ENCODE measurements around the gene COPS6. TPM values are rescaled to one million over a fixed set of nuclear protein-coding genes. Genes with fewer than 3 reads are reported as not detected.

The COPS6 gene
- total and polyA plus RNA-seq, 2 donors (not counting 1 experiment from before 2014, with no cell fraction given) = 76.5 to 79.6 TPM

DNA sequence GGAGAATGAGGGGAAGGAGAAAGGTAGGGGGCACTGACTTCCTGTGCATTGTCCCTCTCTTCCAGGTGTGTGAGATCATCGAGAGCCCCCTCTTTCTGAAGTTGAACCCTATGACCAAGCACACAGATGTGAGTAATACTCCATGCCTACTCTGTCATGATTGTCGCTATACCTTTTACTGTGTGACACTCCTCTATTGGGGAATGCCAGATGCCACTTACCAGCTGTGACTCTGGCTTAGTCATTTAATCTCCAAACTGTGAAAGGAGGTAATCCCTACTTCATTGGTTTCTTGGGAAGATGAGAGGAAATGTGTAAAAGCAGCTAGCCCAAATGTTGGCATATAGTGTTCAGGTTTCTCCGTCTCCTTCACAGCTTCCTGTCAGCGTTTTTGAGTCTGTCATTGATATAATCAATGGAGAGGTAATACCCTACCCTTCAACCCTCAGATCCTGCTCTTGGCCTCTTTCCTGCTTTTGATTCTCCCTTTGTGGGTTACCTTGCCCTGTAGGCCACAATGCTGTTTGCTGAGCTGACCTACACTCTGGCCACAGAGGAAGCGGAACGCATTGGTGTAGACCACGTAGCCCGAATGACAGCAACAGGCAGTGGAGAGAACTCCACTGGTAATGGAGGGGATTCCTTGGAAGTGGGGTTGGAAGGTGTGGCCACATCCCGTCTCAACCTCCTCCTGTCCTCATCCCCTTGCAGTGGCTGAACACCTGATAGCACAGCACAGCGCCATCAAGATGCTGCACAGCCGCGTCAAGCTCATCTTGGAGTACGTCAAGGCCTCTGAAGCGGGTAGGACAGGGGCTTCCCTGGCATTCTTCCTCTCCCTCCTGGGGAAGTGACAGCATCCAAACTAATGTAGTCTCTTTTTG lies 2.0 kb downstream of the COPS6 start:
- Histone ChIP-seq H3K36me3 (replicated peaks in 1 of 2; ENCODE audit: control extremely low read depth in 1 of 2, control insufficient read depth in 1 of 2, extremely low read depth in 1 of 2, insufficient read depth in 2 of 2, low read length in 1 of 2) (peaks cover 0 to 53% of the 10 kb centered on the region in 2 experiments), H4K20me1 (ENCODE audit: control insufficient read depth, insufficient read depth, low read length, poor library complexity, severe bottlenecking) (peaks cover 28% of the 10 kb centered on the region), H3K9me3 (ENCODE audit: control extremely low read depth in 1 of 3, control insufficient read depth in 2 of 3, insufficient read depth in 1 of 3, low read length in 2 of 3) (no peaks in the 10 kb centered on the region), H3K4me3 (ENCODE audit: control extremely low read depth in 1 of 5, extremely low read depth in 1 of 5, insufficient read depth in 1 of 5, low read depth in 2 of 5, low read length in 4 of 5) (no peak overlapping the region), H3K4me2 (replicated peaks; ENCODE audit: low read depth, low read length, poor library complexity, severe bottlenecking) (no peak overlapping the region), H3K9ac (ENCODE audit: low read length) (no peak overlapping the region), H3K79me2 (ENCODE audit: control insufficient read depth, insufficient read depth, low read length) (peaks cover 14% of the 10 kb centered on the region), H3K27ac (ENCODE audit: low read length in 2 of 2) (no peak overlapping the region), H2AFZ (ENCODE audit: insufficient read depth, low read depth, low read length, poor library complexity, severe bottlenecking) (no peak overlapping the region), H3K27me3 (replicated peaks in 1 of 4; ENCODE audit: control extremely low read depth in 1 of 4, control insufficient read depth in 3 of 4, insufficient read depth in 4 of 4, low read length in 3 of 4) (no peaks in the 10 kb centered on the region), H3K4me1 (ENCODE audit: control insufficient read depth in 2 of 2, insufficient read depth in 2 of 2, low read length in 2 of 2) (peaks cover 14 to 18% of the 10 kb centered on the region in 2 donors)
- Mint-ChIP-seq H3K27ac (peak overlapping the region; percentile 76), H3K9me3 (ENCODE audit: insufficient read depth) (no peaks in the 10 kb centered on the region), H3K27me3 (no peaks in the 10 kb centered on the region), H3K4me3 (peak overlapping the region; percentile 58), H3K4me1 (peaks cover 19% of the 10 kb centered on the region)
- ATAC-seq (ENCODE audit: low read depth) = no peak
- ChIA-PET CTCF (interaction anchor here (0.8 to 1.2 kb wide), 4 partner anchors 10 to 177 kb away, joined by 3 to 4 read pairs (median 3); no protein-coding TSS in a partner anchor), POLR2A (interaction anchor here (0.9 to 1.6 kb wide), 2 partner anchors 10 to 27 kb away, joined by 6 to 10 read pairs; partner anchors contain the start of genes AP4M1 and MCM7)
- intact Hi-C loops (cut with micrococcal nuclease) = no loop called here
- DNase-seq = no peak
- 100% methylated on average over 11 of the region's 14 CpGs for WGBS (ENCODE audit: insufficient coverage)
- TF ChIP-seq, protein P1, sequence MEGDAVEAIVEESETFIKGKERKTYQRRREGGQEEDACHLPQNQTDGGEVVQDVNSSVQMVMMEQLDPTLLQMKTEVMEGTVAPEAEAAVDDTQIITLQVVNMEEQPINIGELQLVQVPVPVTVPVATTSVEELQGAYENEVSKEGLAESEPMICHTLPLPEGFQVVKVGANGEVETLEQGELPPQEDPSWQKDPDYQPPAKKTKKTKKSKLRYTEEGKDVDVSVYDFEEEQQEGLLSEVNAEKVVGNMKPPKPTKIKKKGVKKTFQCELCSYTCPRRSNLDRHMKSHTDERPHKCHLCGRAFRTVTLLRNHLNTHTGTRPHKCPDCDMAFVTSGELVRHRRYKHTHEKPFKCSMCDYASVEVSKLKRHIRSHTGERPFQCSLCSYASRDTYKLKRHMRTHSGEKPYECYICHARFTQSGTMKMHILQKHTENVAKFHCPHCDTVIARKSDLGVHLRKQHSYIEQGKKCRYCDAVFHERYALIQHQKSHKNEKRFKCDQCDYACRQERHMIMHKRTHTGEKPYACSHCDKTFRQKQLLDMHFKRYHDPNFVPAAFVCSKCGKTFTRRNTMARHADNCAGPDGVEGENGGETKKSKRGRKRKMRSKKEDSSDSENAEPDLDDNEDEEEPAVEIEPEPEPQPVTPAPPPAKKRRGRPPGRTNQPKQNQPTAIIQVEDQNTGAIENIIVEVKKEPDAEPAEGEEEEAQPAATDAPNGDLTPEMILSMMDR (IDR thresholded peaks at IDR 0.05) = no peak
- TF ChIP-seq EZH2 (IDR thresholded peaks at IDR 0.05; ENCODE audit: borderline replicate concordance, insufficient read depth, low read depth, low read length, poor library complexity, severe bottlenecking) = no peak
